GM21723 (cell line): ENCODE measurements around the gene GLRA2.

ENCODE experiments used
- ATAC-seq: cut with Tn5 transposase; IDR thresholded peaks from one replicate; pipeline ENCODE4 v1.9.1; 2021; ENCODE audit warnings: mild to moderate bottlenecking, moderate library complexity; ENCODE audit not compliant: unreplicated experiment

Gene GLRA2

DNA sequence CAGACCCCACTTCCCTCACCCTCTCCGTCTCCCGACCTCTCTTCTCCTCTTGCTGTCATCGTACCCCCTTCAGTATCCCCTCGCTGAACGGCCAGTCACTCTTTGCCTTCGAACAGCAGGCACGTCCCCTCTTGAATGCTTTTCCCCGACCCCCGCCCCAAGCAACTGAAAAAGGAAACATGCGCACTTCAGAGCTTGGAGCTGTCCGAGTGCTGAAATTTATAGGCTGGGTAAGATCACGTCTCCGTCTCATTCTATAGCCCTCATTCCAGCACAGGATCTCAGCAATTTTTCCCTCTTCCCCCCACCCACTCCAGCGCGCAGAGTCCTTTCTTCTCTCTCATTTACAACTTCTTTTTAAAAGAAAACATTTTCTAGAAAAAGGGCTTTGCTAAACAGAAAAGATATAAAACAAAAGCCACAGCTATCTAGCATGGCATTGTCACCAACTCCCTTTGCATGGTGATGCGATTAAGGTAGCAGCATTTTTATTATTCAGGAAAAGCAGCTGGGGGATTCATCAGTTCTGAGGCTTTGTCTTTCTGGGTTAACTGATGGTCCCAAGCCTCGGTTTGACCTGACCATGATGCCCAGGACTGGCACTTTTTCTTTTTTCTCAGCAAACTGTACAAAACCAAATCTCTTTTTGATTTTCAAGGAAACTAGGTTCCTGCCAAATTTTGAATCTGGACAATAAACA lies at the start of gene GLRA2:
Gene GLRA2 (plus strand): TSS at position 247 of the 700 bp plus-strand sequence. CDS start 522 bp downstream, outside the sequence.
- no peak for ATAC-seq

DNA sequence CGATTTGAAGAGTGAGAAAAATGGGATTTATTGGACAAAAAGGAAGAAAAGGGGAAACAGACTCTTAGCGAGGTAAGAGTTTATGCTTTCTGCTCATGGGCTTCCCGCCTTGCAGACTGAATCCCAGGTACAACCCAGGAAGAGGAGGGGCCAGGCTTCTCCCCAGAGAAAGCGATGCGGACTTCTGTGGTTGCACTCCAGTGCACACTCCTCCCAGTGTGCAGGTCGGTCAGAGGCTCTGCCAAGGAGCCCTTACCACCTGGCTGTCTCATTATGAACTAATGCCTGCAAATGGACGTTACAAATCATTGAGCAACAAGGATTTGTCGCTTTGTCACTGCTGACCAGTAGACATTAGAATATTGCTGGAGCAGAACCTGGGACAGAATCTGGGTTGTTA lies 39.9 kb upstream of the GLRA2 start:
- no peak for ATAC-seq

DNA sequence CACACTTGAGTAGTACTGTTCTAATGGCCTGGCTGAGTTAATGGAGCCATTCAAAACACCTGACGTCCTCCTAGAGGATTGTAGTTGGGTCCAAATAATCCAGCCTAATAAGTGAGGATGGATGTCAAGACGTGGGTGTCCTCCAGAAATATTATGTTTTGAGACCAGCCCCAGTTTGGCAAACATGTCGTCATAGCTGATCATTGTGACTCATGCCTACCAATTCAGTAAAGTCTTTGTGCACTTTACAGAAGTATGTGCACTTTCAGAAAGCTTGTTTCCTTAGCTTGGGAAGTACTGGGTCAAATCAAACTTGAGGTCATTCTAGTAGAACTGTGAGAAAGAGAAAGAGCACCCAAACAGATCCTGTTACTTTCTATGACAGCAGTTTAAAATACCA lies 37.6 kb upstream of the GLRA2 start:
- no peak for ATAC-seq

DNA sequence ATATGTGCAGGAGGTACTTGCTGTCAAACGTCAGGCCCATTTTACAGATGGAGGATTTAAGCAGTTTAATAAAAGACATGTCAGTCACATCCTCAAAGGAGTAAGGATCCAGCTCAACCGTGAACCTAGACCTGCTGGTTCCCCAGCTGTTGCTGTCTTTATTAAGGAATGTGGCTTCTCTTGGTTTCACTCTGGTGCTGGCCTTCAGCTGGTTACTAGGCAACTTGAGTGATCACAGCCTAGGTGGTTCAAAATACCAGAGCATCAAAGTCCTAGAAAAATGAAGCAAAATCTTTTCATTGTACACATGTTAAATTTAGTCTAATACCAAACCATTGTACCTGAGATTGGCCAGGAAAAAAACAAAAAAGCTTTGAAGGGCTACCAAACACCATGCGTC lies 32.7 kb upstream of the GLRA2 start:
- peak; percentile 41 for ATAC-seq

DNA sequence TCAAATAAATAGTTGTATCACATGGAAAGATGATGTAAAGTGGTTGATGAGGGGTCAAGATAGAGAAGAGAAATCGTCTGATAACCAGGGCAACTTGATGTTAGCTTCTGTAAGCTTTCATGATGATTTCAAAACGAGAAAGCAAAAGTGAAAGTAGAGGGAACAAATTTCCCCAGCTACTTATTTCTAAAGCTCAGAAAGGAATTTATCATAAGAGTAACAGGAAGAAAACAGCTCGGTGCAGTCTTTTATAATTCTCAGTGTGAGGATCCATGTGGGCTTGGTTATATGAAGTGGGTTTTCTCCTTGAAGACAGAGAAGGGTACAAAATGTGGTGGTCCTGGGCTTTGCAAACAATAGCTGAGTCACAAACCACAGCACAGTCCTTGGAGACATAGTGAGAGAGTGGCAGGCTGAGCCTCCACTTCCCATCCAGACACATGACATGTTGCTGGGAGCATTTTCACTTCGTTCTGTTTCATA lies 32.1 kb upstream of the GLRA2 start:
- peak; percentile 83 for ATAC-seq

DNA sequence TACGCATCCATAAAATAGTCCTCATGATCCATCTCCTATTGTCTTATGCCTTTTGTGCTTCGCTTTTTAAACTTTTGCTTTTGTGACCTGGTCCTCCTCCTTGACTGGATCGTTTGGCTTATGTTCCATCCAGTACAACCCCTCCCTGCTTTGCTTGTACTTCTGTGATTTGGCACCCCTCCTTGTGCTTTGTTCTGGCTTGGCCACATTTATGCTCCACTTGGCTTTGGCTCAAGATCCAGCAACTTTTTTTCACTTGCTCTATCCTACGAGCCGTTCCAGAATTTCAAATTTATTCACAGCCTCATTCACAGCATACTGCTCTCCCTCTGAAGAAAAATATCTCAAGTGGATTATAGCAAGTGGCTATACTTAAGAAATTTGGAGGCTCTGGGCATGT lies 28.0 kb upstream of the GLRA2 start:
- ATAC-seq: no peak

DNA sequence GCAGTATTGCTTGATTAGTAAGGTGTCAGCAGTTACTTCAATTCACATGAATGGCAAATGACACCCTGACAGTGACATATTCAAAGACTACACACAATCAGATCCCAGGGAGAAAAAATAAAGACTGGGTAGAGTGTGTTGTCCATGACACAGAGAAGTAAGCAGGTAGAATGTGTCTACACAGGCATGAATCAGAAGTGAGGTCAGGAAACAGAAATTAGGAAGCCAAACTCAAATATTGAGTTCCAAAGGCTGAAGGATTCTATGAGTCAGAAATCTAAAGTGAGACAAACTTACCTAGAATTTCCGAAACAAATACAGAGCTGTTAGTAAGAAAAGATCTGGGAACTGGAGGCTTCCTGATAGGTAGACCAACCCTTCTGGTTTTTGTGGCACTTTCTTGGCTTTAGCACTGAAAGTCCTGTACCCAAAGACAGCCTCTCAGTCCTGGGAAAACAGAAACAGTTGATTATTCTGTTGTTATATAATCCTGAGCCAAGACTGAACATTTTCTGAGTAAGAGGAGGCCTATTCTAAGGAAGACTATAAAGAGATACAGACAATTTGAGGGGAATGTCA lies 24.3 kb upstream of the GLRA2 start:
- no peak for ATAC-seq

DNA sequence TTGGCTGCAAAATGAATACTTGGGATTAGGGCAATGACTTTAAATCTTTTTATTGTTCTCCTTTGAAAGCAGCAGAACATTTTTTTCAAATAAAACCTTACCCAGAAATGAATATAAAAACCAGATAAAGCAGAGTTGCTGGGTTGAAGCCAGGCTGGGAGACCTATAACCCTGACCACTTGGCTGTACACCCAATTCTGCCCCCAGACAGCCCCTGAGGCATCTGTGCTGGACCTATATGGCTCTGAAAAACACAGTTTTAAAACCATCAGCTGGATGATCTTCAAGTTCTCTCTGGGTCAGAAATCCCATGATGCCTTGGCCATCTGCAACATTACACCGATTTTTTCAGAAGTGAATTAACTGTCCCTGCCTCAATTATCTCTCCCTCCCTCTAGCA lies 23.7 kb upstream of the GLRA2 start:
- ATAC-seq: no peak

DNA sequence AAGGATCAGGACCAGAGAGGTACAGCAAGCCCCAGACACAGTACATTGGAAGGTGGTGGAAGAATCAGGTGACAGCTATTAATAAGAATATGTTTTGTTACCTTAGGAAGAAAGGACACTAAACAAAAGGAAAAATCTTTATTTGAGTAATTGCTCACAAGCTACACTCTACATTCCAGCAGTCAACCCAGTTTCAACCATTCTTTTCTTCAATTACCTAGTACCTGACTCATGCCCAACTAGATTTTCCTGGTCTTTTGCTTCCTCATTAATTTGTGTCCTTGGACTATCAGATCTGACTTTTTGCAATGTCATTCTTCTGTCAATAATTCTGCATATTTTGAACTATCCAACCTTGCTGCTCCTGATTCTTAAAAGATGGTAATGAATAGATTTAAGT lies 22.5 kb upstream of the GLRA2 start:
- ATAC-seq: no peak

DNA sequence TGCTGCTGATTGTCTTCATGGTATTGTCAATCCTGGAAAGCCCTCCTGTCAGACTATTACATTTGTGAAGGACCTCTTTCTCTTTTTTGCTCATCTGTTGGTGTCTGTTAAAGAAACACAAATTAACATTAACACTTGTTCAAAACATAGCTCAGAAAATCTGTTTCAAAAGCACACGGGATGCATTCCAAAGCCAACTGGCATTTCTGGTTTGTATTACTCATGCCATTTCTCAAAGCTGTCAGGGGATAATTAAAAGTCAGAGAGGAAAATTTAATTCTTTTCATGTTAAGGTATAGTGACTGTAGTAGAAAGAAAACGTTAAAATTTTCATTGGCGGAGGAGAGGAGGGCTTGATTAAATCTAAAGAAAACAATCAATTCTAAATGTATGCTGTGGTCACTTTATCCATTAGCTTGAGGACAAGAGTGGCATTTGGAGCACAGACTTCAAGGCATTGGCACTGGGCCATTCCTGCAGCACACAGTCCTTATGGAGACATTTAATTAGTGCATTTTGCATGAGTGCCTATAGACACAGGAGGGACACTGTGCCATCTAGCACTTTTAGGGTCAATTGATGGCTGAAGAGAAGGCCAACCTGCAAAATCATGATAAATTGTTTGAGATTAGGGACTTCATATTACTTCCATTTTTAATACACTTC lies 21.2 kb upstream of the GLRA2 start:
- ATAC-seq: no peak

DNA sequence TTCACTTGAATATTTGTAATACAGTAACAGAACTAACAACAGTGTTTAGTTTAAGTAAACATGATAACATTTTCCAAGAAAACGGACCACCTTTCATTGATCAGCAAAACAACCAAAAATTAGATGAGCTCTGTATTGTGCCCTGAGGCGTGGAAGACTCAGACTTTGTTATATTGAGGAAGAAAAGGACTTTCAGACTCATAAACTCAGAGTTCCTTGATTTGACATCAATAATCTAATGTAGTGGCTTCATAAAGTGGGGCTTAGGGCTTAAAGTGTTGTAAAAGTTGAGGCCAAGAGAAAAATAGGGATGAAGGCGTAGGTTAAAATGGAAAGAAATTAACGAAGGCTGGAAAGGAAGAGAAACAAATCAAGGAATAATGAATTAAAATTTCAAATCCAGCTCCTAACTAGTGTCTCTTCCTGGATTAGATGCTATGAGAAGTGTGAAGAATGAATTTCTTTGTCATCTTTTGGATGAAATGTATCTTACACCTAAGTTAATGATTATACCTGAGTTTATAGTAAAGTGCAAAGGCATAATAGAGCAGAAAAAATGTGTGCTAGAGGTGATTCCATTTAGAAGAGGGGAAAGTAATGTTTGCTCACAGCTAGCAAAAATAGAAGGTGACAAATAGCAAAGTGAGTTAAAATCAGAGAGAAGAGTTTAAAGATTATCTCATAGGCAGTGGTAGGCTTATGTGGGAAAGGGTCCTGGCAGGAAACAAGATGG lies 19.8 kb upstream of the GLRA2 start:
- no peak for ATAC-seq

DNA sequence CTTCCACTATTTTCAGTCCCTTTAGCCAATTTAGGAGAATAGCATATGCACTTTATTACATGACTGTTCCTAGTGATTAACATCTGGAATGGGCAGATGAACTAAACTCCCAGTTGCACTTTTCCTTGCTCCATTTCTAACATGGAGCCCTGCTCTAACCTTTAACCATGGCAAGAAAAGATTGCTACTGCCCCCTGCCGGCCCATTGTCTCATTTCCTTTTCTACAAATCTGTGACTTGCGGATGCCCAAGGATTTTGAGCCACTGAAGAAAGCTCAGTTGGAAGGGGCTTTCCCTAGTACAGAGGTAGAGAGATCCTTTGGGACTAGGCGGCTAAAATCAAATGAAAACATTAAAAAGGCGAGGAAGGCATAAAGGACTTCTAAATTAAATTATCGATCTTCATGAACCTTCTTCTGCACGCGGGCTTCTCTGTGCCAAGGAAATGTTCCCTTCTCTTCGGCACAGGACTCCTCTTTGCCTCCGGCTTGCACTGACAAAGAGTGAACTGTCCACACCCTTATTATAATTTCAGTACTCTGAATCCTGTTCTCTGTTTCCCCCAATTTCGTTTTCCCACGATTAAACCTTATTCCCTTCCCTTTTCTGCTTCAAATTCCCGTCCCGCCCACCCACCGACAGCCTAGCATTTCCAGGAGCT lies 577 bp upstream of the GLRA2 start:
- ATAC-seq: peak; percentile 62

DNA sequence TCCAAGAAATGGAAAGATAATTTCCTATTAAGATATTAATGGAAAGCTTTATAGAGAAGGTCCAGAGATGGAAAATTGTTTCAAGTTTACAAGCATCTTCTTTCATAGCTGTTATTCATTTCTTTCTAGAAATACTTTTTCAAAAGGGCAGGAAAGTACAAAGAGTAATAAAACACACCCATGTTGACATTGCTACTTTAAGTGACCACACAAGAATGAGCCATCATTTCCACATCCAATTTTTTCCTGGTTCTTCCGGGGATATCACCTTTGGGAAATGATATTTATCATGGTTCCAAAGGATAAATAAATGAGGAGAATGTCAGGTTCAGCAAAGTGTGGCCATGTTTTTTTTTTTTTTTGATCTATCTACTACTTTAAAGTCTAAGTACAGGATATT lies 4.5 kb downstream of the GLRA2 start:
- no peak for ATAC-seq

DNA sequence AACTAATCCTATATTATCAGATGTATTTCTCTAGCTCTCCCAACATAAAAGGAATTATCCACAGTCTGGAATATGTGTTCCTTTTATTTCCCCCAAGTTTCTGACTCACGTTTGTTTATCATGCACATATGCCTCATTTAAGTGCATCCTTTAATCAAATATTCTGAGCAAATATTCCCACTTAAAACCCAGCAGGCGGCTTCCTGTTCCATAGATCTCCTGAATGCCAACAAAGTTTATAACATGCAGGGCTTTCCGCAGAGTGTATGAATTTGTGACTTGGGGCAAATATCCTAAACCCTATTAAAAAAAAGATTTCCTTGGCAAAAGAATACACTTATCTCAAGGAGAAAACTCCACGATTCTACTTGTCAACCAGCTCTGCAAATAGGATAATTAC lies 16.9 kb downstream of the GLRA2 start:
- no peak for ATAC-seq

DNA sequence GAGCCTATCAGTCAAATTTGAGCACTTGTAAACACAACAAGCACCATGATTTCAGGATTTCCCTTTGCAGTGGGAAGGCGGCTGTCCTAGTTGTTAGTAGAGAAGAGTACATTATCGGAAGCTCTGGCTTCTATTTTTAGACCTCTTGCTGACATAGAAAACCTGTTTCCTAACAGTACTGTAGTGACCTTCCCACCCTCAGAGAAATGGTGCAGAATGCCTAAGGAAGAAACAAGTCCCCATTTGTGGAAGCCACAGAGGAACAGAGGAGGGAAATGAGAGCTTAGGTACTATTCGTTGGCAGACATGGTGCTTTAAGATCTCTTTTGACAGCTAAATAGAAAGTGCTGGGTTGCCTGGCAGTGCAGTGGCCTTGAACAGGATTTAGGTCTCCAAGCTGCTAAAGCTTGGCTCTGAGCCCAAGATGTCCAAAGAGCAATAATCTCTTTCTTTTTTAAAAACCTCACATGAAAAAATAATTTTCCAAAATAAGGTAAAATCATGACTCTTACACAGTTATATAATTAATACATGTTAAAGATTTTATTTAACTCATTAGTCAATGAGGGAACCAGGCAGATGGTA lies 24.9 kb downstream of the GLRA2 start:
- ATAC-seq: no peak

DNA sequence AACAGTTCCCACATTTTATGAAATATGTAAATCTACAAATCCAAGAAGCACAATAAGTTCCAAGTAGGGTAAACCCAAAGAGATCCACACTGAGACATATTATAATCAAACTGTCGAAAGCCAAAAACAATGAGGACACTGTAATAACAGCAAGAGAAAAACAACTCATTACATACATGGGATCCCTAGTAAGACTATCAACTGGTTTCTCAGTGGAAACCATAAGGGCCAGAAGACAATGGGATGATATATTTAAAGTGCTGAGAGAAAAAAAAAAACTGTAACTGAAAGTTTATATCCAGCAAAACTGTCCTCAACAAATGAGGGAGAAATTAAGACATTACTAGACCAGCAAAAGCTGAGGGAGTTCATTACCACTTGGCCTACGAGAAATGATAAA lies 34.7 kb downstream of the GLRA2 start:
- no peak for ATAC-seq

DNA sequence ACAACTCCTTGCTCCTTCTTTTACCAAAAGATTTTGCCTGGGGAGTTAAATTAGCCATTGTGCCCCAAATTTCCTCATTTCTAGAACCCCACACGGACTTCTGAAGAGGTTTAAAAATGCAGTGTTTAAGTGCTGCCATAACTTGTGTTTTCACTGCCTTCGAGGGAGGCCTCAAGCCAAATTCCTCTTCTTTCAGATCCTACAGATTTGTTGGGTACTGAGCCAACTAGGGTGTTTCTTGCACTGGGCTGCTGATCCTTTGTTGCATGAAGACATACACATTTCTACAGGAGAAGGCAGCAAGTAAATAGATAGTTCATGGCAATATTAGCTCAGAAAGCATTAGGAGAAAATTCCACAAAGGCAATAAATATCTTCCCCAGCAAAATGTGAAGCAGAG lies 43.8 kb downstream of the GLRA2 start:
- ATAC-seq: no peak

DNA sequence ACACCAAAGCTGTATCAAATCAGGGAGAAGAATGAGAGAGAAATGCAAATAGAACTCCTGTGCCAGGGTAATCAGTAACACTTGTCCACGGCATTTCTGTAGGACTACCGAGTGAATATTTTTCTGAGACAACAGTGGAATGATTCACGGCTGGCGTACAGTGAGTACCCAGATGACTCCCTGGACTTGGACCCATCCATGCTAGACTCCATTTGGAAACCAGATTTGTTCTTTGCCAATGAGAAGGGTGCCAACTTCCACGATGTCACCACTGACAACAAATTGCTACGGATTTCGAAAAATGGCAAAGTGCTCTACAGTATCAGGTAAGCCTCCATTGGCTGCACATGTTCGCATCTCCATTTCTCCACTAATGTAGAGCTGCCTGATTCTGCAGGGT lies 51.7 kb downstream of the GLRA2 start:
- ATAC-seq: no peak

DNA sequence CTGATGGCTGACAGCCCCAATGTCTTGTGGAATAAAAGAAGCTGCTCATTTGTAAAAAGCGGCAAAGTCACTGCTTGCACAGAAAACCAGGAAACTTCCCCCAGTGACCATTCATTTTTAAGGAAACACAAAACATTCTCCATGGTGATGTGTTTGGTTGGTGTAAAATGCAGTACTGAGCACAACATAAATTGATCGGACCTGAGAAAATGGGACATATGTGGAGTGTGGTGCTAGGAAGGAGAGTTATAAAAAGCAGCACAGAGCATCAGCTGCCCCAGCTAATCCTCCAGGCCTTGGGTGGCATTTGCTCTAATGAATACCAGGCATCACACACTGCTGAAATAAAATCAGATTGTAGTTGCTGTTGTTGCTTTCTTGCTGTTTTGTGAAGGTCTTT lies 55.2 kb downstream of the GLRA2 start:
- no peak for ATAC-seq

DNA sequence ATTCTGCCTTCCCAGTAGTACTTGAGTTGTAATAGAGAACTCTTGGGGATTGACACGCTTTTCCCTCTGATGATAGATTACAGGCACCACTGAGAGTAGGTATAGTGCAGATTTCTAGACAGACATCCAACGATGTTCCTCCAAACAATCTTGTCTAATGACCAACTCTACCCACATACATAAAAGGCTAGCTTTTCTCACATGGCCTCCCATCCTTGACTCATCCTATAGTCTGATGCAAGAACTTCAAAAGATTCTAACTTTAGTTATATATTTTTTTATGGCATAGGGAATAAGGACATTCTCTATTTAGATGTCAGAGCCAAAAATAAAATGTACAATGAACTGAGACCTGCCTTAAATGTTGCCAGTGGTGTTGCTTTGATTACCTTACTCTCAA lies 60.9 kb downstream of the GLRA2 start:
- no peak for ATAC-seq
